HG02970 (cell line): ENCODE measurements around the gene TRPM1.

ENCODE experiments used
- ATAC-seq: cut with Tn5 transposase; IDR thresholded peaks from one replicate; pipeline ENCODE4 v1.9.1; 2021; ENCODE audit warnings: mild to moderate bottlenecking, moderate library complexity, moderate number of reproducible peaks; ENCODE audit not compliant: unreplicated experiment, low FRiP score

The TRPM1 gene

DNA sequence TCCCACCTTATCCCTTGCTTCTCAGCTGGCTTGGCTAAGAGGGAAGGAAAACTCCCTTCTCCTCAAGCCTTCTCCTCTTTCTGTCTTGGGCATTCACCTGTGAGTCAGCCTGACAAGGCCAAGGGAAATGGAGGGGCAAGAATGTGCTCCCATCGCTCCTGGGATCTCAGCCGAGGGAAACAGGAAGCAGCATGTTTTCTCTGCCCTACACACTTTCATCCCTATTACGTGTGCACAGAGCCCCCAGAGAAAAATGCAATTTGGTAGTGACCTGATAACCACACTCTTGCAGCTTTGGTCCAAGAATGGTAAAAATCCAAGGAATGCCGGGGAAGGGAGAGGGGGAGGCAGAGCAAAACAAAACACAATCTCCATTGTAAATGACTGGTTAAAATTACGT, 77.2 kb downstream of the TRPM1 start:
- no peak for ATAC-seq

DNA sequence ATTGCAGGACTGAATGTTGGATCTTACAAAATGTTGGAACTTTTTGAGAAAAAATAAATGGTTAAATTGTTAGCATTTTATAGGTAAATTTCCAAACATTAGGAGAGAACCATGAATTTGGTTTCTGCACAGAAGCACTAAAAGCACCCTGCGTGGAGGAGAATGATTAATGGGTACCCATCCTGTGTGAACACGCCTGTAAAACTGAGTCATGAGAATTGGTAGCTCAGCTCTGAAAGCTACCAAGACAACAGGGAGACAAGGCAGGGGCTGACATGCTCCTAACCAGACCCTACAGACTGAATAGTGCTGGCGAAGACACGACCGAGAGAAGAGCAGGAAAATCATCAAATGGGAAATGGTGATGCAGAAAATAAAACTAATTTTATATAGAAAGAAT, 77.7 kb downstream of the TRPM1 start:
- ATAC-seq = no peak

DNA sequence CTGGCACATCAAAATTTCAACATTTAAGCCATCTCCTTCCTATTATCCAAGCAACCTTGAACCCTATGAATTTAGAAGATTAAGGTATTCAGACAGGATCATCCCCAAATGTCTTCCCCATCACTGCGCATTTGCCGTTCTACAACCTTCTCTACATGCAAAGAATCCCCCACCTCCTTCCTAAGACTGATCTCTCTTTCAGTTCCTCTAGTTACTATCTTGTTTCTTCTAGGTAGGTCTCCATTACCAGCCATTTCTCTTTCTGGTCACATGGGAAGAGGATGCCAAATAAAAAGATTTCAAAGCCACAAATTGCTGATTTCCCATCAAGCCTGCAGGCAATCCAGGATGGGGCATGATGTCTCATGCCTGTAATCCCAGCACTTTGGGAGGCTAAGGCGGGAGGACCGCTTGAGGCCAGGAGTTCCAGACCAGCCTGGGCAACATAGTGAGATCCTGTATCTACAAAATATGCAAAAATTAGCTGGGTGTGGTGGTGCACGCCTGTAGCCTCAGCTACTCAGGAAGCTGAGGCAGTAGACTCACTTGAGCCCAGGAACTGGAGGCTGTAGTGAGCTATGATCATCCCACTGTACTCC, 80.4 kb downstream of the TRPM1 start:
- no peak for ATAC-seq

DNA sequence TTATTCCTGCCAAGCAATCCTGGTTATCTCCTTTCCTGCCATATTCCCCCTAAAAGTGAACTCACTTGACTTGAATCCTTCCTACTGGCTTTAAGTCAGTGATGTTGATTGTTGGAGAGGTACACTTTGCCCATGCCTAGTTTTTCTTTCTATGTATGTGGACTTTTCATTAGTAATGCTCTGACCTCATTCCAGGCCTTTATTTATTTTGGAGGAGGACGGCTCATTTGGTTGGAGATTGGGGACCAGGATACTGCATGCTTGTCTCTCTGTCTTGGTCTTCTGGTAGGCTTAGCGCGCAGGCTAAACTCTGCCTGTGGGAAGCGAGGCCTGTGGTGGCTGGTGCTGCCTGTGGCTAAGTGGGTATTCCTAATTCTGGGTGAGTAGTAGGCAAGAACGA, 81.0 kb downstream of the TRPM1 start:
- ATAC-seq = no peak

DNA sequence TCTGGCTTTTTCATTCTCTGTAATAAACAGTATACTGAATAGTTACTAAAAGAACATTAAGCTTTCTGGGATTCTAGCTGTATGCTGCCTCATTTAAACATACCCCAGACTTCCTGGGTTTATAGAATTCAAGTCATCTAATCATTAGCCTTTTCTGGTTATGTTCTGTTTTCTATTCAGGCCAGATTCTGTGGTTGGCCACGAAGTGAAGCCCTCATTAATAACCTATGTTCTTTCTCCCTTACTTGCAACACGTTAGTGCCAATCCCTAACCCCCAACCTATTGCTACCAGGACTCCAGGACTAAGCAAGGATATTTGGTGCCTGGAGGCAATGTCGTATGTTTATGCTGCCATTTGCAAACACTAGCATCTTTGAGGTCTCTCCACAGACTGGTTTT, 81.5 kb downstream of the TRPM1 start:
- no peak for ATAC-seq

DNA sequence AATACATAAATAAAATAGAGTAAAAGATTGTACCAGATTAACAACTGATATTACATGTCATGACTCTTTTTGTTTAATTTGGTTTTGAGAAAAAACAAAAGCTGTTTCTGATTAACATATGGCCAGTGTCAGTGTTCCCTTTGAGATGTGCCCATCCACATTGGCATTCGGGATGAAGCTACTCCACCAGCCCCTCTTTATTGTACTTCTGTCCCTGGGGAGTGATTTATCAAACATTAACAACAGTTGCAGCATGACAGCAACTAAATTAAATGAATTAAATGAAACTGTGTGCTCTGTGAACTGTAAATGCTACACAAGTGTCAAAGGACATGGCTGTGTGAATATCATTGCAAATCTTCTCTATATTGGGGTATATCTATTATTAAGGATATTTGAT, 84.2 kb downstream of the TRPM1 start:
- no peak for ATAC-seq

DNA sequence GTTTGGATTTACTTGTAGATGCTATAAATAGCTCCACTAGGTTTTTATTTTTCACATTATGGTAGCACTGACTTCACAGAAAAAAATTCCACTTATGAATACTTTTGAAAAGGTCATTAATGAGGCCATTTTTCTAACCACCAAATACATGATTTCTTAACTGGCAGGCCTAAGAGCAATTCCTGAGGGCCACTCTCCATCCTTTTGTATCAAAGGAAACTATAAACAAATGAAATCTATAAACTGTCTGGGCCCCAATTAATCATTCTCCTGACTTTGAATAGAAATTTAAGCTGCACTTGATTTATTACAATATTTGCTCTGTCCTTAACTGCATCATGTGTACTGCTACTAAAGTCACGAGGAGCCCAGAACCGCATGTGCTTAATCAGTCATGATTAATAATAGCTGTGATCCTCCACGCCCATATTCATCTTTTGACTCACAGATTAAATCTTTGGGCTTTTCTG, 85.0 kb downstream of the TRPM1 start:
- ATAC-seq = no peak

DNA sequence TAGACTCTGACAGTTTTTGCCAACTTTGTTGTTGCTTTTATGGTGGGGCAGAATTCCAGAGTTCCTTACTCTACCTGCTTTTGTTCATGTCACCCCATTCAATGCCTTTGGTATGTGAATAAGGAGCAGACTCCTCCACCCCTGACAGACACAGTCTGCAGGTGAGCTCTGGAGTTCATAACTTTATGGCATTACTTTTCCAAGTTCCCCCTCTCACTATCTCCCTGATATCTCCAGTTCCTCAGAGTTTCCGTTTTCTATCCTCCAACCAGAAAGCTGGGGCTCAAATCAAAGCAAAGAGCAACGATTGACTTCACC, 87.0 kb downstream of the TRPM1 start:
- ATAC-seq = no peak

DNA sequence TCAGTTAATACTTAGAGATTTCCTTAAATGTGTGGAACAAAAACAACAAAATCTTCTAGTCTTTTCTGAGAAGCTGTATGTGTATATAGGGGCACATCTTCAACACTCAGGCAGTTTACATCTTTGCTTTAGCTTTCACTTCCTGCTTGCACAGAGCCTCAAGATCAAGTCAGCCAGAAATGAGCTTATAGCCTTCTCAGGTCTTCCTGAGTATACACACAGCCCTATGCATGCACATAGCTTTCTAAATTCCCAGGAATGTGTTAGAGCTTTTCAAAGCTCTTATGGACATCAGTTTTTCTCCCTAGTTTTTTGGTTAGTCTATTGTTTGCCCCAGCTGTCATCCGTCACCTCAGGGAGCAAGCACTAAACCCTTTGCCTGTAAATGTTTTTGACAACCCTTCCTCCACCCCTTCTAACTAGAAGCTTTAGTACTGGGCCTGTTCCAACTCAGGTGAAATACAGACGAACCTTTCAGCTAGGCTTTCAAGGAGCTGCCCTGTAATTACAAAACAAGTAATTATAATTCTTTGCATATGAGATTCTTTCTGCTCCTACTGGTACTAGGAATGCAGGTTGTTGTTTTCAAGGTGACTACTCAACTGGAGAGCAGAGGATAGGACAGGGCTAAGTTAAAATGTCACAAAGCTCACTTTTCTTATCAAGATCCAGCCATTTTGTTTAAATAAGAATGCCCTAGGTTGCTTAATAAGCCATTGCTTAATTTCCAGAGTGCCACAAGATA, 87.5 kb downstream of the TRPM1 start:
- ATAC-seq = no peak

DNA sequence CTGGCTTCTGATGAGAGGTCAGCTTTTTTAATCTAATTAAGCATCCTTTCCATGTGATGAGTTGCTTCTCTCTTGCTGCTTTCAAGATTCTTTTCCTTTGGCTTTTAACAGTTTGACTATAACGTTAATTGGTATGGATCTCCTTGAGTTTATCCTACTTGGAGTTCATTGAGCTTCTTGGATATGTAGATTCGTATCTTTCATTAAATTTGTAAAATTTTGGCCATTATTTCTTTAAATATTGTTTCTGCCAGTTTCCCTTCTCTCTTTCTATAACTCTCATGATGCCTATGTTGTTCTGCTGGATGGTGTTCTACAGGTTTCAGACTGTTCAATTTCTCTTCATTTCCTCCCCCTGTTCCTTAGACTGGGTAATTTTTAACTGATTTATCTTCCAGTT, 89.1 kb downstream of the TRPM1 start:
- no peak for ATAC-seq

DNA sequence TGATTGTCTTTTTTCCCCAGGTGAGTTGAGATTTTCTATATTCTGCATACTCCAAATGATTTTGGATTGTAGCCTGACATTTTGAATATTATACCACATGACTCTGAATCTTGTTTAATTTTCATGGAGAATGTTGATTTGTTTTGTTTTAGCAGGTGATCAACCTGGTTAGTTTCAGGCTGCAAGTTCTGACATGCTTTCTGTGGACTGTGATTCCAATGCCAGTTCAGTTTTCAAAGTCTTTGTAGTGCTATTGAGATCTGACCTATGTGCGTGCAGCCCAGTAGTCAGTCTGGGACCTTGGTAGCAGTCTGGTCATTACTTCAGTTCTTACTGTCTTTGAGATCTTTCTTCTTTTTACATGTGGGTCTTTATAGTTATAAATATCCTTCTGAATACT, 91.5 kb downstream of the TRPM1 start:
- no peak for ATAC-seq

DNA sequence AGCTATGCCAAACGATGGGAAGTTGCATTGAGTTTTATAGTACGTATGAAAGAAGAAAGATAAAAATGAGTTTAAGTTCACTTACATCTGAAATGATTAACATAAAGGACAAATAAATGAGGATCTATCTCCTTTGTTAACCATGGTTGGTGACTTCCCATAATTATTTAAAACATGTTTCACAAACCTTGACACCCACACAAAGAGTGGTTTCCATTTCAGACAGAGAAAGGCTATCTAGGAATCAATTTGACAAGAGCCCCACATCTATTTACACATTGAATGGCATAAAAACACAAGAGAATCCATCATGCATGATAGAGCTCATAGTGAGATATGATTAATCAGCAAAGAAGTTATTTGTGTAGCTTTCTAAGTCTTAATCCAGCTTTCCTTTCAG, 95.9 kb downstream of the TRPM1 start:
- ATAC-seq = no peak

DNA sequence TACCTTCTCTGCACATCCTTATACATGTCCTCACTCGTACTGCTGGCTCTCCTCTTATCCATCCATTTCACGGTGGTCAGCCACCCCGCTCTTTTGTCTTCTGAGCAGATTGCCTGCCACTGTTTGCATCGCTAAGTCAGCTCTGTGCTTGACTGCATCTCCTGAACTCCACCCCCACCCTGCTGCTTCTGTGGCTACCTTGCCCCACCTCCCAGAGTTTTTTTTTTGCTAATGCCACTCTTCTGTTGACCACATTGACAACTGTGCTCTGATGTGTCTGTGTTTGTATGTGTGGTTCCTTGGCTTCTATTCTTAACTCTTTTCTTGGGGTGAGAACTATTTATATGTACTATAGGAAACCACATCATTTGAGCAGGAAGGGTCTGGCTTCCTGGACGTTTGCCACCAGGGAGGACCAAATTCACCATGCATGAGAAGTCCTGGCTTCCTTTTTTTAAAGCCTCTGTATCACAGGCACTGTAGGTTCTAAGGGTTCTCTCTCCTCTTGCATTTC, 97.2 kb downstream of the TRPM1 start:
- ATAC-seq = peak; percentile 81

DNA sequence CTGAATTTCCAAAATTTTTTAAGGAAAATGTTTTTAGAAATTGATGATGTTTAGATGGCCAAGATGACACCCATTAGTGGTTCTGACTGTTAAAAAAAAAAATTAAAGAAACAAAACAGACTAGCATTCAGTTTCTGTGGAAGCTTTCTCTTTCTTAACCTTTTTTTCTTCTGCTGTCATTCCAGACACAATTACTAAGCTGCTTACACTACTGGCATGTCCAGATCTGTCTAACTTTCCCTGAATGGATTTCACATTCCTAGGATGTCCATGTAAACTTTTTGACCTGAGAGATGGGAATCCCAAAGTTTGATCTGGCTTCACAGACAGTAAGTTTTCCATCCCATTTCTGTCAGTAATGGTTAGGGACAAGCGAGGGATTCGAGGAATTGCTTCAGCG, 99.8 kb downstream of the TRPM1 start:
- ATAC-seq = no peak

DNA sequence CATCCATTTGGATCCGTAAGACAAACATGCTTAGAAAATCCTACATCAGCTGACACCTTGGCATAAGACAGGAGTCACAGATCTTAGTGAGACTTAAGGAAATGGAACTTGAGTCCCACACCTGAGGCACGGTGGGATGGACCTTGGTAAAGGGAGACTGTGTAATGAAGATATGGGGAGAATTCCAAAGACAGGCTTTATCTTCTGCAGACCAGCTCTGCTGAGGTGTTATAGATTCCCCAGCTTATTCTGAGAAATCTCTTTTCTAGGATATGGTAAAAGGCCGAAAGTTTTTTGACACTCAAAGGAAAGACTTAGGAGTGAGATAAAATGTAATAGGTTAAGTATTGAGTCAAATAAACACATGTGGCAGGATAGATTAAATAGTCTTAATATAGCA, 101.8 kb downstream of the TRPM1 start:
- no peak for ATAC-seq

DNA sequence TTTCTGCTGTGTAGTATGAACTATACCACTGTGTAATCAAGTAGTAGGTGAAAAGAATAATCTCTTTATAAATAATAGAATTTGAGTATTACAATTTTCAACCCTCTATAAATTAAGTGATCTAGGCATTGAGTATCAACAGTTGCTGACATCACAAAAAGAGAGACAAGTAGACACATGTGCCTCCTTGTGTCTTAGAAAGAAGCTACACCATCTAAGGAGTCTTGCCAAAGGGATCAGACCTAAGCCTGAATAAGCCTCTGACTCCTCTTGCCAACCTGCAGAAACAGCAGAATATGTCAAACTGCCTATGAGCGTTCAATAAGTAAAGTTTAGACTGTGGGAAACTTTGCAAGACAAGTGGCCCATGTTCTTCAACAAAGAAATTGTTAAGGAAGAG, 104.3 kb downstream of the TRPM1 start:
- ATAC-seq = no peak

DNA sequence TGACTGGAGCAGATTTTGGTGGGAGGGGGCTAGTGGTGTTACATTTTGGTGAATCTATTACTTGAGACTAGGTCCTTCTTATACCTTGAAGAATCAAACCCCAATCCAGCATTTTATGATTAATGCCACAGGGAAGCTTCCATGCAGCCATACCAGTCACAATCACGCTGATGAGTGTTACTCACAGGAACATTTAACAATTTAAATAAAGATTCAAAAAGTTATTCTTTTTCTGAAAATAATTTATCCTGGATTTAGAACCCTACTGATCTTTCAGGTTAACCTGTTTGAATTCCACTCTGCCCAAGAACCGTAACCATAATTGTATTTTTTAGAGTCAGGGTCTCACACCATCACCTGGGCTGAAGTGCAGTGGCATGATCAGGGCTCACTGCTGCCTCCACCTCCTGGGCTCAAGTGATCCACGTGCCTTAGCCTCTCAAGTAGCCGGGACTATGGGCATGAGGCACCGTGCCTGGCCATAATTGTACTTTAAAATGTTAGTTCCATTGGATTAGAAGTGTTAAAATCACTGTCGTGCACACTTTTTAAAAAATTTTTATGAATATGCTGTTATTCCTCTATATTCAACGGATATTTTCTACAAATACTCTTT, 109.2 kb downstream of the TRPM1 start:
- ATAC-seq = no peak

DNA sequence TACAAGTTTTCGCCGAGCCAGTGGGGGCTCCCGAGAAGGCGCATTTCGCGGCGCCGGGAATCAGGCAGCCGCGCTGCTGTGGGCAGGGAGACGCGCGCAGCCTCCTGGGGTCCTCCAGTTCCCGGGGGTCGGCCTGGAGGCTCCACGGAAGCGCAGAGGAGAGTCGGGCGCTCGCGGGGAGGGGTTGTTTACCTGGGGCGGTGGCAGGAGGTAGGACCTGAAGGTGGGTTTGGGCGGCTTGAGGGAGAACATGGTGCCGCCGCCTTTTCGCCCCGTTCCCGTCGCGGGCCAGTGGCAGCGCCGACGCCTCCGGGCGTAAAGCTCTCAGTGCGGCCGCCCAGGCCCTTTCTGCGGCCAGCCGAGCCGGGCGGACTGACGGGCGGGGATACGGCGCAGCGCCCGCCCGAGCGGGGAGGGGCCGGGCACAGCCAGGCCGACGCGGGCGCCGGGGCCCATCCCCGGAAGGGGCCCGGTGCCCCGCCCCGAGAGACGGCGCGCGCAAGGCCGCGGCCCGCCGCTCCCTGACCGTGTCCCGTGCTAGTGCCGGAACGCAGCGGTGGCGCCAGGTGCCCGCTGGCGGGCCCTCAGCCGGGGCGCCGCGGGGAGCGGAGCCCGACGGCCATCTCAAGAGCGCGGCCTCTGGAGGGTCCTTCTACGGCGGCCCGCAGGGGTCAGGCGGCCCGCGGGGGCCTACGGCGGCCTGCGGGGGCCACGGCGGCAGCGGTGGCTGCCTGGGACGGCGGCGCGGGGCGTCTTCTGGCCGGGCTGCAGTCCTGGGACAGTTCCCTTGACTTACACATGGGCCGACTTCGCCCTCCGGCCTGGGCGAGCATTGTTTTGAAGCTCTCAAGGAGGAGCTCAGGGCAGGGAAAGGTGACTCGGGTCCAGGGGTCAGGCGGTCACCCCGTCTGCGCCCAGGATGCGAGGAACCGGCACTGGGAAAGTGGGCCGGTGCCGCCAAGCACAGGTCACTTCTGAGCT, 110.0 kb downstream of the TRPM1 start, which contains the start of gene MTMR10:
MTMR10 (minus strand) TSS at position 374 of the 981 bp plus-strand sequence; CDS start at position 252, 122 bp downstream.
- ATAC-seq = peak; percentile 86

DNA sequence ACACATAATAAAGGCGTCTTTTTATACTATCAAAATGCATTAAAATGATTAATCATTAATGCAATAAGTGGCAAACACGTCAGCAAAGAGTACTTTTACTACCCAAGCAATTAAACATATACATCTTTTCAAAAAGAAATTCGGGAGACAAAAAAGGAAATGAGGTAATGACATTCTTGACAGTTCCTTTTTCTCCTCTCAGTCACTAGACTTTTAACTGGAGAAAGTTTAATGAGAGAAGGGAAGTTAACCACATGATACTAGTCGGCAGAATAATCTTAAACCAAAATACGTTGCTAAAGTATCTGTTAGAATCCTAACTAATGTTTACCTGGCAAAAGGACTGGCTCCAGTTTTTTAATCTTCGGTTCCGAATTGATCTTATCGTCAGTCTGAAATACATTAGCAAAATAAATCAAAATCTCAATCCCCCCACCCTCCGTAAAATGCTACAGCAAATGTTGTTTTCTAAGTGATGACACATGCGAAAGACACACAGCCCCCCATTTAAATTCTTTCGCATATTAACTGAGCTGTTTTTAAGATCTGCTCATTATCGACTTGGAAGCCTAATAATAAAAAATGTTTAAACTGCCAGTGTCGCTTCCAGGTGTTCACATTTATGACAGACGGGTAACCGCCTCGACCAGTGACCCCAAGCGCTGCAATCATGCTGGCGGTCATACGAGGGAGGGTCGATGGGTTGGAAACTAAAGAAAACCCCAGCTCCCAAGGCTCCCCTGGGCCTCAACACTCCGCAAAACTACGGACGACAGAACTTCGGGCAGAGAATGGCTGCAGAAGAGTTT, 110.9 kb downstream of the TRPM1 start:
- no peak for ATAC-seq

DNA sequence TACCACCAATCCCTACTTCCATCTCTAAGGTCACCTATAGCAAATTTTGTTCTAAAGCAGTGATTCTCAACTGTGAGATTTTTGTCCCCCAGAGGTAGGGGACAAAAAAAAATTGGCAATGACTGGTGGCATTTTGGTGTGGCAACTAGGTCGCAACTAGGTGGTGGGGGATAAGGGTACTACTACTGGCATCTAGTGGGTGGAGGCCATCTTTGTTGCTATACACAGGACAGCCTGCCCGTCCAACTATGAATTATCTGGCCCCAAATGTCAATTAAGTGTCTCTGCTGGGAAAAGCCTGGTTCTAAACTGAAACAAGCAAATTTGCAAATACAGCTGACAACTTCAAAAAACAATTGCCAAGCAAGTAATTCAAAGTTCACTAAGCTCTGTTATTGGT, 111.5 kb downstream of the TRPM1 start:
- ATAC-seq = no peak
